SK-N-SH treated with all-trans-retinoic acid at 6 μM for 48 hours (cell line): ENCODE measurements around the gene MIOX.
"Not testable (repeated sequence)": the region's sequence is repeated elsewhere in the genome, so short reads cannot be mapped to it uniquely, and the experiment has no call there.

Experiments
- ATAC-seq: fragments of 200-7000 bp; cut with Tn5 transposase; 3 replicates; pipeline ENCODE4 v1.9.1; 2020; ENCODE audit warnings: mild to moderate bottlenecking, moderate library complexity
- ARNTL ChIP-seq: fragments of 450-650 bp; formaldehyde crosslinking; IDR thresholded peaks from 2 replicates; pipeline ENCODE4 v1.5.0; 2020; ENCODE audit warnings: low read depth, mild to moderate bottlenecking, moderate library complexity, borderline replicate concordance
- BACH2 ChIP-seq: fragments of 250-450 bp; sonication (Bioruptor Pico); IDR thresholded peaks from 2 replicates; pipeline ENCODE4 v1.9.0; 2021; ENCODE audit warnings: mild to moderate bottlenecking, borderline replicate concordance
- CSDC2 ChIP-seq: fragments of 250-450 bp; sonication (Bioruptor Pico); IDR thresholded peaks from 2 replicates; pipeline ENCODE4 v1.5.0; 2020; ENCODE audit warnings: mild to moderate bottlenecking, moderate library complexity
- ESRRG ChIP-seq: fragments of 250-450 bp; sonication (Bioruptor Pico); IDR thresholded peaks from 2 replicates; pipeline ENCODE4 v1.6.1; 2021; ENCODE audit warnings: mild to moderate bottlenecking
- GLIS3 ChIP-seq: fragments of 250-450 bp; sonication (Bioruptor Pico); IDR thresholded peaks from 2 replicates; pipeline ENCODE4 v1.5.0; 2020; ENCODE audit warnings: mild to moderate bottlenecking, moderate library complexity
- OSR1 ChIP-seq: fragments of 250-450 bp; sonication (Bioruptor Pico); IDR thresholded peaks from 2 replicates; pipeline ENCODE4 v1.8.0; 2022; ENCODE audit warnings: moderate library complexity, mild to moderate bottlenecking, inconsistent platforms
- POU6F1 ChIP-seq: fragments of 250-450 bp; sonication (Bioruptor Pico); IDR thresholded peaks from 2 replicates; pipeline ENCODE4 v1.8.0; 2021; ENCODE audit warnings: low read depth, mild to moderate bottlenecking, moderate library complexity, borderline replicate concordance
- PPARA ChIP-seq: fragments of 250-450 bp; sonication (Bioruptor Pico); IDR thresholded peaks from 2 replicates; pipeline ENCODE4 v1.5.0; 2020; ENCODE audit warnings: mild to moderate bottlenecking, borderline replicate concordance
- RARB ChIP-seq: fragments of 250-450 bp; sonication (Bioruptor Pico); IDR thresholded peaks from 2 replicates; pipeline ENCODE4 v1.8.0; 2021; ENCODE audit warnings: mild to moderate bottlenecking, moderate library complexity
- SNAI2 ChIP-seq: fragments of 250-450 bp; sonication (Bioruptor Pico); IDR thresholded peaks from 2 replicates; pipeline ENCODE4 v1.5.0; 2020; ENCODE audit warnings: mild to moderate bottlenecking, moderate library complexity
- TCF4 ChIP-seq: fragments of 250-450 bp; sonication (Bioruptor Pico); IDR thresholded peaks from 2 replicates; pipeline ENCODE4 v1.8.0; 2021; ENCODE audit warnings: mild to moderate bottlenecking, moderate library complexity, borderline replicate concordance
- TOX ChIP-seq: fragments of 250-450 bp; sonication (Bioruptor Pico); IDR thresholded peaks from 2 replicates; pipeline ENCODE4 v1.8.0; 2021; ENCODE audit warnings: mild to moderate bottlenecking, moderate library complexity, borderline replicate concordance
- TSHZ2 ChIP-seq: fragments of 250-450 bp; sonication (Bioruptor Pico); IDR thresholded peaks from 2 replicates; pipeline ENCODE4 v1.5.0; 2020; ENCODE audit warnings: mild to moderate bottlenecking, moderate library complexity
- ZC3H10 ChIP-seq: fragments of 250-450 bp; sonication (Bioruptor Pico); IDR thresholded peaks from 2 replicates; pipeline ENCODE4 v1.5.1; 2021; ENCODE audit warnings: mild to moderate bottlenecking, moderate library complexity
- ZFP3 ChIP-seq: fragments of 250-450 bp; sonication (Bioruptor Pico); IDR thresholded peaks from 2 replicates; pipeline ENCODE4 v1.5.0; 2020; ENCODE audit warnings: mild to moderate bottlenecking, moderate library complexity
- ZFP30 ChIP-seq: fragments of 450-650 bp; formaldehyde crosslinking; IDR thresholded peaks from 2 replicates; pipeline ENCODE4 v1.5.0; 2022; ENCODE audit warnings: mild to moderate bottlenecking, moderate library complexity

MIOX gene

GRCh38 chr22:50519151-50519550, 32.5 kb downstream of the MIOX start:
- TF ChIP-seq RARB (CRISPR knock-in tag): no peak
- no peak for TF ChIP-seq CSDC2
- no peak for TF ChIP-seq ESRRG
- TF ChIP-seq PPARA (CRISPR knock-in tag): no peak
- TF ChIP-seq ZFP3 (CRISPR knock-in tag): no peak
- TF ChIP-seq SNAI2 (CRISPR knock-in tag): no peak
- TF ChIP-seq GLIS3: no peak
- no peak for TF ChIP-seq ZC3H10 (CRISPR knock-in tag)
- no peak for TF ChIP-seq BACH2 (CRISPR knock-in tag)

GRCh38 chr22:50520184-50520583, 33.5 kb downstream of the MIOX start:
- not testable (repeated sequence) for ATAC-seq

More at GRCh38 chr22:50519151-50519550, 32.5 kb downstream of the MIOX start:
- ATAC-seq: no peak

- no peak for ATAC-seq
- TF ChIP-seq TOX (CRISPR knock-in tag) (no peak), ESRRG (no peak), BACH2 (CRISPR knock-in tag) (no peak), OSR1 (CRISPR knock-in tag) (no peak), GLIS3 (no peak), SNAI2 (CRISPR knock-in tag) (no peak)
Observed at GRCh38 chr22:50520826-50521453, 34.3 kb downstream of the MIOX start.

- no peak for TF ChIP-seq ZC3H10 (CRISPR knock-in tag)
- TF ChIP-seq TSHZ2 (CRISPR knock-in tag): no peak
- TF ChIP-seq BACH2 (CRISPR knock-in tag): no peak
- no peak for TF ChIP-seq ARNTL (CRISPR knock-in tag)
- no peak for TF ChIP-seq TCF4 (CRISPR knock-in tag)
- no peak for TF ChIP-seq ESRRG
- TF ChIP-seq OSR1 (CRISPR knock-in tag): no peak
- TF ChIP-seq ZFP30: no peak
- no peak for TF ChIP-seq RARB (CRISPR knock-in tag)
- no peak for TF ChIP-seq SNAI2 (CRISPR knock-in tag)
- no peak for TF ChIP-seq TOX (CRISPR knock-in tag)
- TF ChIP-seq, all 23 proteins: peak for 0
- no peak for ATAC-seq
Observed at GRCh38 chr22:50521710-50522109, 35.1 kb downstream of the MIOX start.

GRCh38 chr22:50522208-50522805, 35.6 kb downstream of the MIOX start:
- ATAC-seq: no peak
- TF ChIP-seq ZFP3 (CRISPR knock-in tag) (no peak), ARNTL (CRISPR knock-in tag) (no peak), POU6F1 (CRISPR knock-in tag) (no peak), TSHZ2 (CRISPR knock-in tag) (no peak)
